ENCODE results near the gene SEMA3D. TPM values are rescaled to one million over a fixed set of nuclear protein-coding genes. Genes with fewer than 3 reads are reported as not detected.

The SEMA3D gene
- total and polyA plus RNA-seq, 2 donors (not counting 1 experiment from before 2014, with no cell fraction given): 0.46 to 0.59 TPM

DNA sequence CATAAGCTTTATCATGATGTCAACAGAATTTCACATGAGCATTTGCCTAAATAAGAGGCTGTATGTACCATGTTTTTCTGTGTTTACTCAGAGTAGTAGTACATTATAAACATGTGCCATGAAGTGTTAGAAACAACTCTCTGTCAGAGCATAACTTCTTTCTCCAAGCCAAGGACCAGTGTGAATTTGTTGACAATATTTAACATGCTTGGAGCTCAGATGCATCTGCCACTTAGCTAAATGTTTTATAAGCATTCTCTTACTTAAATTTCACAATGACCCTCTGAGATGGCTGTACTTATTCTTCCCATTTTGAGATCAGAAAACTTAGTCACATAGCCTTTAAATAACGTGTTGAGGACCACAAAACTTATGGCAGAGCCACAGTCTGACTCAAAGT lies 105.0 kb downstream of the SEMA3D start:
- Histone ChIP-seq H3K36me3 (replicated peaks in 1 of 2; ENCODE audit: control extremely low read depth in 1 of 2, control insufficient read depth in 1 of 2, extremely low read depth in 1 of 2, insufficient read depth in 2 of 2, low read length in 1 of 2) (no peaks in the 10 kb centered on the region), H3K27me3 (replicated peaks in 1 of 4; ENCODE audit: control extremely low read depth in 1 of 4, control insufficient read depth in 3 of 4, insufficient read depth in 4 of 4, low read length in 3 of 4) (no peaks in the 10 kb centered on the region), H3K27ac (ENCODE audit: low read length in 2 of 2) (no peak overlapping the region), H4K20me1 (ENCODE audit: control insufficient read depth, insufficient read depth, low read length, poor library complexity, severe bottlenecking) (no peaks in the 10 kb centered on the region), H3K4me1 (ENCODE audit: control insufficient read depth in 2 of 2, insufficient read depth in 2 of 2, low read length in 2 of 2) (no peaks in the 10 kb centered on the region), H3K9ac (ENCODE audit: low read length) (no peak overlapping the region), H3K79me2 (ENCODE audit: control insufficient read depth, insufficient read depth, low read length) (no peaks in the 10 kb centered on the region), H3K9me3 (ENCODE audit: control extremely low read depth in 1 of 3, control insufficient read depth in 2 of 3, insufficient read depth in 1 of 3, low read length in 2 of 3) (no peaks in the 10 kb centered on the region), H2AFZ (ENCODE audit: insufficient read depth, low read depth, low read length, poor library complexity, severe bottlenecking) (no peak overlapping the region), H3K4me2 (replicated peaks; ENCODE audit: low read depth, low read length, poor library complexity, severe bottlenecking) (no peak overlapping the region), H3K4me3 (ENCODE audit: control extremely low read depth in 1 of 5, extremely low read depth in 1 of 5, insufficient read depth in 1 of 5, low read depth in 2 of 5, low read length in 4 of 5) (no peak overlapping the region)
- DNase-seq (no peak), ATAC-seq (ENCODE audit: low read depth) (no peak)
- CTCF ChIA-PET: no interaction called here
- H3K9me3 Mint-ChIP-seq (ENCODE audit: insufficient read depth): no peaks in the 10 kb centered on the region
- no peak for TF ChIP-seq EZH2 (IDR thresholded peaks at IDR 0.05; ENCODE audit: borderline replicate concordance, insufficient read depth, low read depth, low read length, poor library complexity, severe bottlenecking)
- TF ChIP-seq, protein P1, sequence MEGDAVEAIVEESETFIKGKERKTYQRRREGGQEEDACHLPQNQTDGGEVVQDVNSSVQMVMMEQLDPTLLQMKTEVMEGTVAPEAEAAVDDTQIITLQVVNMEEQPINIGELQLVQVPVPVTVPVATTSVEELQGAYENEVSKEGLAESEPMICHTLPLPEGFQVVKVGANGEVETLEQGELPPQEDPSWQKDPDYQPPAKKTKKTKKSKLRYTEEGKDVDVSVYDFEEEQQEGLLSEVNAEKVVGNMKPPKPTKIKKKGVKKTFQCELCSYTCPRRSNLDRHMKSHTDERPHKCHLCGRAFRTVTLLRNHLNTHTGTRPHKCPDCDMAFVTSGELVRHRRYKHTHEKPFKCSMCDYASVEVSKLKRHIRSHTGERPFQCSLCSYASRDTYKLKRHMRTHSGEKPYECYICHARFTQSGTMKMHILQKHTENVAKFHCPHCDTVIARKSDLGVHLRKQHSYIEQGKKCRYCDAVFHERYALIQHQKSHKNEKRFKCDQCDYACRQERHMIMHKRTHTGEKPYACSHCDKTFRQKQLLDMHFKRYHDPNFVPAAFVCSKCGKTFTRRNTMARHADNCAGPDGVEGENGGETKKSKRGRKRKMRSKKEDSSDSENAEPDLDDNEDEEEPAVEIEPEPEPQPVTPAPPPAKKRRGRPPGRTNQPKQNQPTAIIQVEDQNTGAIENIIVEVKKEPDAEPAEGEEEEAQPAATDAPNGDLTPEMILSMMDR (IDR thresholded peaks at IDR 0.05): no peak
- no peak overlapping the region for H3K27ac Mint-ChIP-seq
- WGBS (ENCODE audit: insufficient coverage): 40% methylated on average over 1 of the region's 1 CpG
- POLR2A ChIA-PET: no interaction called here
- H3K4me3 Mint-ChIP-seq: no peak overlapping the region
- no peaks in the 10 kb centered on the region for H3K4me1 Mint-ChIP-seq
- intact Hi-C loops (cut with micrococcal nuclease): no loop called here
- no peaks in the 10 kb centered on the region for H3K27me3 Mint-ChIP-seq

DNA sequence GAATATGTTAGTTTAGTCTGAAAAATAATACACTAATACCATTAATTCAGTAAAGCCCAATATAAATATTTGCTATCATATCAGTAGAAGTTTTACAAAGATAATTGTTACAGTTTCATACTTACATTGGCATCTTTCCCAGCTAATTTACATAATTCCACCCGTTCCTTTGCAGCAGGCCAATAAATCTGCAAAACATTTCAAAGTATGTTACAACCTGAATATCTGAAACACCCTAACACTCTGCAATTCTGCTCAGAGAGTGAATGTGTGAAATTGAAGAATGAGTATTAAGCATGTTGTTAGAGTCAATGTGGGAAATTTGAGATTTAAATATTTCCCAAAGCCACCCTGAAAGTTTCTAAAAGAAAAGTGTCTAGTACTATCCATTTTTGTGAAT lies 105.5 kb downstream of the SEMA3D start:
- Mint-ChIP-seq H3K27ac (no peak overlapping the region), H3K27me3 (no peaks in the 10 kb centered on the region), H3K4me1 (no peaks in the 10 kb centered on the region), H3K9me3 (ENCODE audit: insufficient read depth) (no peaks in the 10 kb centered on the region), H3K4me3 (no peak overlapping the region)
- Histone ChIP-seq H3K9me3 (ENCODE audit: control extremely low read depth in 1 of 3, control insufficient read depth in 2 of 3, insufficient read depth in 1 of 3, low read length in 2 of 3) (no peaks in the 10 kb centered on the region), H3K4me3 (ENCODE audit: control extremely low read depth in 1 of 5, extremely low read depth in 1 of 5, insufficient read depth in 1 of 5, low read depth in 2 of 5, low read length in 4 of 5) (no peak overlapping the region), H3K36me3 (replicated peaks in 1 of 2; ENCODE audit: control extremely low read depth in 1 of 2, control insufficient read depth in 1 of 2, extremely low read depth in 1 of 2, insufficient read depth in 2 of 2, low read length in 1 of 2) (no peaks in the 10 kb centered on the region), H3K27ac (ENCODE audit: low read length in 2 of 2) (no peak overlapping the region), H3K4me1 (ENCODE audit: control insufficient read depth in 2 of 2, insufficient read depth in 2 of 2, low read length in 2 of 2) (no peaks in the 10 kb centered on the region), H3K4me2 (replicated peaks; ENCODE audit: low read depth, low read length, poor library complexity, severe bottlenecking) (no peak overlapping the region), H3K79me2 (ENCODE audit: control insufficient read depth, insufficient read depth, low read length) (no peaks in the 10 kb centered on the region), H3K9ac (ENCODE audit: low read length) (no peak overlapping the region), H4K20me1 (ENCODE audit: control insufficient read depth, insufficient read depth, low read length, poor library complexity, severe bottlenecking) (no peaks in the 10 kb centered on the region), H3K27me3 (replicated peaks in 1 of 4; ENCODE audit: control extremely low read depth in 1 of 4, control insufficient read depth in 3 of 4, insufficient read depth in 4 of 4, low read length in 3 of 4) (no peaks in the 10 kb centered on the region), H2AFZ (ENCODE audit: insufficient read depth, low read depth, low read length, poor library complexity, severe bottlenecking) (no peak overlapping the region)
- no peak for ATAC-seq (ENCODE audit: low read depth)
- POLR2A ChIA-PET: no interaction called here
- DNase-seq: no peak
- TF ChIP-seq EZH2 (IDR thresholded peaks at IDR 0.05; ENCODE audit: borderline replicate concordance, insufficient read depth, low read depth, low read length, poor library complexity, severe bottlenecking): no peak
- TF ChIP-seq, protein P1 (IDR thresholded peaks at IDR 0.05): no peak
- no CpG with 5 or more reads among the region's 1 CpG for WGBS (ENCODE audit: insufficient coverage)
- CTCF ChIA-PET: no interaction called here
- intact Hi-C loops (cut with micrococcal nuclease): no loop called here

Measured in B cell (primary cell).